Suprapubic skin (tissue), 4 donors: ENCODE results near the gene SRGAP1.

Source experiments
- CTCF ChIP-seq, 2 donors: fragments of 200-600 bp in 1 of 2; fragments of 450-650 bp in 1 of 2; sonication (generic) in 1 of 2; IDR thresholded peaks; one replicate each; pipeline ENCODE4 v1.5.1; 2016 to 2019; ENCODE audit warnings: antibody characterized with exemption in 2 of 2, mild to moderate bottlenecking in 1 of 2, moderate library complexity in 1 of 2
- POLR2A ChIP-seq, 2 donors: fragments of 450-650 bp; IDR thresholded peaks; one replicate each; pipeline ENCODE4 v1.6.1; 2017; ENCODE audit warnings: antibody characterized with exemption in 2 of 2, mild to moderate bottlenecking in 2 of 2, moderate library complexity in 2 of 2
- POLR2AphosphoS5 ChIP-seq, 3 donors: sonication (generic); formaldehyde crosslinking; IDR thresholded peaks; one replicate each; pipeline ENCODE4 v1.6.1; 2017; ENCODE audit warnings: antibody characterized with exemption in 3 of 3

- TF ChIP-seq CTCF (IDR thresholded peaks at IDR 0.05) (no peak), POLR2AphosphoS5 (IDR thresholded peaks at IDR 0.05) (no peak), POLR2A (IDR thresholded peaks at IDR 0.05) (no peak)
Measured at GRCh38 chr12:63980211-63980610, 135.7 kb downstream of the SRGAP1 start.
